HL-60 (cell line): ENCODE results near the gene ZNF423.

Source experiments
- DNase-seq, 2 experiments: peaks; one replicate each; pipeline ENCODE4 v3.0.0-alpha.2; 2010 to 2020; ENCODE audit warnings: low read depth in 1 of 2, low spot score in 1 of 2
- H3K27ac ChIP-seq: fragments of 250-450 bp; sonication (Bioruptor Pico); replicated peaks from 2 replicates; pipeline ENCODE4 v1.5.1; 2020; ENCODE audit warnings: mild to moderate bottlenecking, moderate library complexity
- H3K27me3 ChIP-seq: fragments of 250-450 bp; sonication (Bioruptor Pico); 2 replicates; pipeline ENCODE4 v1.5.1; 2021; ENCODE audit warnings: mild to moderate bottlenecking, moderate library complexity; ENCODE audit not compliant: insufficient read depth, poor library complexity, severe bottlenecking
- H3K4me3 ChIP-seq: replicated peaks from 2 replicates; pipeline ENCODE4 v1.5.1; 2011; ENCODE audit warnings: mild to moderate bottlenecking, control low read depth, low read length; ENCODE audit not compliant: insufficient read depth
- GABPA ChIP-seq: IDR thresholded peaks from 2 replicates; pipeline ENCODE4 v1.6.1; 2012; ENCODE audit warnings: low read depth
- POLR2AphosphoS5 ChIP-seq: IDR thresholded peaks from 2 replicates; pipeline ENCODE4 v1.6.1; 2012; ENCODE audit warnings: low read depth
- SPI1 ChIP-seq: IDR thresholded peaks from 2 replicates; pipeline ENCODE4 v1.6.1; 2012; ENCODE audit warnings: low read depth, mild to moderate bottlenecking, borderline replicate concordance
- TF ChIP-seq, protein P1 (sequence below): IDR thresholded peaks from 2 replicates; pipeline ENCODE4 v1.6.1; 2012; ENCODE audit warnings: low read depth; ENCODE audit not compliant: insufficient replicate concordance
- TF ChIP-seq, protein P2 (sequence below): IDR thresholded peaks from one replicate; pipeline ENCODE4 v1.5.1; 2011; ENCODE audit warnings: low read length, control low read depth, inconsistent platforms; ENCODE audit not compliant: insufficient read depth

Gene ZNF423

GRCh38 chr16:49604602-49605001, 251.3 kb downstream of the ZNF423 start:
- no peak overlapping the region for H3K4me3 ChIP-seq
- no peak overlapping the region for H3K27ac ChIP-seq
- H3K27me3 ChIP-seq = no peaks in the 10 kb centered on the region
- no peak for DNase-seq
- no peak for TF ChIP-seq GABPA
- TF ChIP-seq, protein P1, sequence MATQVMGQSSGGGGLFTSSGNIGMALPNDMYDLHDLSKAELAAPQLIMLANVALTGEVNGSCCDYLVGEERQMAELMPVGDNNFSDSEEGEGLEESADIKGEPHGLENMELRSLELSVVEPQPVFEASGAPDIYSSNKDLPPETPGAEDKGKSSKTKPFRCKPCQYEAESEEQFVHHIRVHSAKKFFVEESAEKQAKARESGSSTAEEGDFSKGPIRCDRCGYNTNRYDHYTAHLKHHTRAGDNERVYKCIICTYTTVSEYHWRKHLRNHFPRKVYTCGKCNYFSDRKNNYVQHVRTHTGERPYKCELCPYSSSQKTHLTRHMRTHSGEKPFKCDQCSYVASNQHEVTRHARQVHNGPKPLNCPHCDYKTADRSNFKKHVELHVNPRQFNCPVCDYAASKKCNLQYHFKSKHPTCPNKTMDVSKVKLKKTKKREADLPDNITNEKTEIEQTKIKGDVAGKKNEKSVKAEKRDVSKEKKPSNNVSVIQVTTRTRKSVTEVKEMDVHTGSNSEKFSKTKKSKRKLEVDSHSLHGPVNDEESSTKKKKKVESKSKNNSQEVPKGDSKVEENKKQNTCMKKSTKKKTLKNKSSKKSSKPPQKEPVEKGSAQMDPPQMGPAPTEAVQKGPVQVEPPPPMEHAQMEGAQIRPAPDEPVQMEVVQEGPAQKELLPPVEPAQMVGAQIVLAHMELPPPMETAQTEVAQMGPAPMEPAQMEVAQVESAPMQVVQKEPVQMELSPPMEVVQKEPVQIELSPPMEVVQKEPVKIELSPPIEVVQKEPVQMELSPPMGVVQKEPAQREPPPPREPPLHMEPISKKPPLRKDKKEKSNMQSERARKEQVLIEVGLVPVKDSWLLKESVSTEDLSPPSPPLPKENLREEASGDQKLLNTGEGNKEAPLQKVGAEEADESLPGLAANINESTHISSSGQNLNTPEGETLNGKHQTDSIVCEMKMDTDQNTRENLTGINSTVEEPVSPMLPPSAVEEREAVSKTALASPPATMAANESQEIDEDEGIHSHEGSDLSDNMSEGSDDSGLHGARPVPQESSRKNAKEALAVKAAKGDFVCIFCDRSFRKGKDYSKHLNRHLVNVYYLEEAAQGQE = no peak
- TF ChIP-seq, protein P2, sequence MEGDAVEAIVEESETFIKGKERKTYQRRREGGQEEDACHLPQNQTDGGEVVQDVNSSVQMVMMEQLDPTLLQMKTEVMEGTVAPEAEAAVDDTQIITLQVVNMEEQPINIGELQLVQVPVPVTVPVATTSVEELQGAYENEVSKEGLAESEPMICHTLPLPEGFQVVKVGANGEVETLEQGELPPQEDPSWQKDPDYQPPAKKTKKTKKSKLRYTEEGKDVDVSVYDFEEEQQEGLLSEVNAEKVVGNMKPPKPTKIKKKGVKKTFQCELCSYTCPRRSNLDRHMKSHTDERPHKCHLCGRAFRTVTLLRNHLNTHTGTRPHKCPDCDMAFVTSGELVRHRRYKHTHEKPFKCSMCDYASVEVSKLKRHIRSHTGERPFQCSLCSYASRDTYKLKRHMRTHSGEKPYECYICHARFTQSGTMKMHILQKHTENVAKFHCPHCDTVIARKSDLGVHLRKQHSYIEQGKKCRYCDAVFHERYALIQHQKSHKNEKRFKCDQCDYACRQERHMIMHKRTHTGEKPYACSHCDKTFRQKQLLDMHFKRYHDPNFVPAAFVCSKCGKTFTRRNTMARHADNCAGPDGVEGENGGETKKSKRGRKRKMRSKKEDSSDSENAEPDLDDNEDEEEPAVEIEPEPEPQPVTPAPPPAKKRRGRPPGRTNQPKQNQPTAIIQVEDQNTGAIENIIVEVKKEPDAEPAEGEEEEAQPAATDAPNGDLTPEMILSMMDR = no peak
- TF ChIP-seq POLR2AphosphoS5 = no peak
- TF ChIP-seq SPI1 = no peak

DNA sequence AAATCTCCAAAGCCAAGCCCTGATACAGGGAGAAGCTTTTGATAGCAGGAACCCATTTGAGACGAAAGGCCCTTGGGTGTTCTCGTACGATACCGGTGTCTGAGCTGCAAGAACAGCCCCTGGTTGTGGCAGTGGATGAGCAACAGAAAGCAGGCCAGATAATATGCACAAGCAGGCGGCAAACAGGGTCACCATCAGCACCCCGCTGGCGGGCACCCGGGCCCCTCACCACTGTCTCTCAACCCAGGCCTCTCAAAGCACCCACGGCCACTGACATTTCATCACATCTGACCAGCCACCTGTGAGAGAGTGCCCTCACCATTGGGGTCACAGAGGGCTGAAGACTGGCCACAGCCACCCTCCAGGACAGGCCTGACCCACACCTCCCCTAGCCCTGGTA, 252.0 kb downstream of the ZNF423 start:
- no peak for DNase-seq
- Histone ChIP-seq H3K4me3 (no peak overlapping the region), H3K27me3 (no peaks in the 10 kb centered on the region), H3K27ac (no peak overlapping the region)
- TF ChIP-seq, protein P2 = no peak
- TF ChIP-seq POLR2AphosphoS5 = no peak
- TF ChIP-seq GABPA = no peak

GRCh38 chr16:49602976-49603310, 253.0 kb downstream of the ZNF423 start:
- TF ChIP-seq, protein P2 = no peak
- TF ChIP-seq POLR2AphosphoS5 = no peak
- no peak for TF ChIP-seq GABPA
- TF ChIP-seq, protein P1 = no peak
- no peak for TF ChIP-seq SPI1
- Histone ChIP-seq H3K4me3 (no peak overlapping the region), H3K27me3 (no peaks in the 10 kb centered on the region), H3K27ac (no peak overlapping the region)
- DNase-seq = no peak

GRCh38 chr16:49602201-49602975, 253.5 kb downstream of the ZNF423 start:
- Histone ChIP-seq H3K27me3 (no peaks in the 10 kb centered on the region), H3K4me3 (no peak overlapping the region), H3K27ac (no peak overlapping the region)
- no peak for DNase-seq
- TF ChIP-seq, protein P1 = no peak
- TF ChIP-seq, protein P2 = no peak
- TF ChIP-seq POLR2AphosphoS5 (no peak), GABPA (no peak), SPI1 (no peak)
